Hindlimb muscle (tissue), 1 donor: Measurements from ENCODE around the gene GRM4. TPM values are rescaled to one million over a fixed set of nuclear protein-coding genes. Genes with fewer than 3 reads are reported as not detected.
A peak's percentile ranks its signal among the peaks of the same experiment; 100 is the strongest.

Source experiments
- DNase-seq: peaks from one replicate; pipeline ENCODE4 v3.0.0-alpha.2; 2013
- polyA plus RNA-seq: library from polyadenylated mRNA; unstranded; fragments of 120-200 nt; gene quantifications from one replicate; pipeline ENCODE4 v1.2.1, GENCODE V29; 2013; ENCODE audit not compliant: insufficient read length

GRM4 gene
- polyA plus RNA-seq, 1 donor, result 3.8 TPM

- DNase-seq, result no peak
Observed at GRCh38 chr6:34157236-34157830, 11.4 kb upstream of the GRM4 start.

- DNase-seq, result no peak
Observed at GRCh38 chr6:34155471-34156300, 9.8 kb upstream of the GRM4 start.

- peak; percentile 40 for DNase-seq
Observed at GRCh38 chr6:34154668-34155447, 9.0 kb upstream of the GRM4 start.

- no peak for DNase-seq
Observed at GRCh38 chr6:34152806-34153520, 7.1 kb upstream of the GRM4 start.

- no peak for DNase-seq
Observed at GRCh38 chr6:34152042-34152524, 6.2 kb upstream of the GRM4 start.

GRCh38 chr6:34151321-34152041, 5.6 kb upstream of the GRM4 start:
- DNase-seq, result no peak

- DNase-seq, result no peak
Observed at GRCh38 chr6:34150766-34151165, 4.9 kb upstream of the GRM4 start.

- no peak for DNase-seq
Observed at GRCh38 chr6:34149831-34150400, 4.0 kb upstream of the GRM4 start.

GRCh38 chr6:34149452-34149810, 3.5 kb upstream of the GRM4 start:
- DNase-seq, result no peak

- no peak for DNase-seq
Observed at GRCh38 chr6:34148631-34149451, 3.0 kb upstream of the GRM4 start.

- no peak for DNase-seq
Observed at GRCh38 chr6:34147906-34148630, 2.2 kb upstream of the GRM4 start.

- DNase-seq, result no peak
Observed at GRCh38 chr6:34146801-34147592, 1.1 kb upstream of the GRM4 start.

- peak; percentile 63 for DNase-seq
Observed at GRCh38 chr6:34145161-34146020, 496 bp downstream of the GRM4 start.

GRCh38 chr6:34144581-34145160, 1.2 kb downstream of the GRM4 start:
- DNase-seq, result no peak

GRCh38 chr6:34143884-34144580, 1.9 kb downstream of the GRM4 start:
- peak; percentile 20 for DNase-seq

GRCh38 chr6:34143196-34143883, 2.5 kb downstream of the GRM4 start:
- no peak for DNase-seq
